Globus pallidus (tissue), 1 donor: ENCODE data around the gene CAPN12.
"Not testable (repeated sequence)": the region's sequence is repeated elsewhere in the genome, so short reads cannot be mapped to it uniquely, and the experiment has no call there.

Experiments used
- DNase-seq: peaks from one replicate; pipeline ENCODE4 v3.0.0-alpha.2; 2015; ENCODE audit warnings: low spot score

CAPN12 gene

GRCh38 chr19:38770949-38771275 is 26.6 kb upstream of the CAPN12 start:
- not testable (repeated sequence) for DNase-seq

DNA sequence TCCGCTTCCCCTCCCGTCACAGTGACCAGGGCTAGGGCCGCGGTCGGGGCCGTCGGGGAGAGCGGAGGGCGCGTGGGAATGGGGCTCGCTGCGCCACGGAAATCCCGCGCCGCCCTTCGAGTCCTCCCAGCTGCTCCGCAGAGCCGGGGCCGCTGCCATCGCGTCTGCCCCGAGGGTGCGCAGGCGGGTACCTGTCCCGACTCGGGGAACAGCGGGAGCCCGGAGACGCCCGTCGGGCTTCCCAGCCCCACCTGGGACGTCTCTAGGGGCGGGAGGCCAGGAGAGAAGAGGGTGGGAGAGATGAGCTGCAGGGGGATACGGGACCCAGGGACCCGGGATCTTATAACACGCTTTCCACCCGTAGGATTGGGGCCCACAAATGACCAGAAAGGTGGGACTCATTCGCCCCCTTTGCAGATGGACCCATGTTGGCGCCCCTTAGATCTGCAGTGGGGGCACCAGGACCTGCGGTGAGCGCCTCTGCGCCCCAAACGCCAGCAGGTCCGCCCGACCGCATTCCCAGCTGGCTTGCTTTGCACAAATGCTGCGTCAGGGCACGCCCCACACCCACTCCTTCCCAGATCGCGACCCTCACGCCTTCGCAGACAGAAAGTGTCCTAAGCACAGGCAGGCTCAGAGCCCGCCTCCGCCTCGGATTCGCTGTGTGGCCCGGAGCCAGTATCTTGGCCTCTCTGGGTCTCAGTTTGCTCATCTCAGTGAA is 26.1 kb upstream of the CAPN12 start:
- DNase-seq, result not testable (repeated sequence)

DNA sequence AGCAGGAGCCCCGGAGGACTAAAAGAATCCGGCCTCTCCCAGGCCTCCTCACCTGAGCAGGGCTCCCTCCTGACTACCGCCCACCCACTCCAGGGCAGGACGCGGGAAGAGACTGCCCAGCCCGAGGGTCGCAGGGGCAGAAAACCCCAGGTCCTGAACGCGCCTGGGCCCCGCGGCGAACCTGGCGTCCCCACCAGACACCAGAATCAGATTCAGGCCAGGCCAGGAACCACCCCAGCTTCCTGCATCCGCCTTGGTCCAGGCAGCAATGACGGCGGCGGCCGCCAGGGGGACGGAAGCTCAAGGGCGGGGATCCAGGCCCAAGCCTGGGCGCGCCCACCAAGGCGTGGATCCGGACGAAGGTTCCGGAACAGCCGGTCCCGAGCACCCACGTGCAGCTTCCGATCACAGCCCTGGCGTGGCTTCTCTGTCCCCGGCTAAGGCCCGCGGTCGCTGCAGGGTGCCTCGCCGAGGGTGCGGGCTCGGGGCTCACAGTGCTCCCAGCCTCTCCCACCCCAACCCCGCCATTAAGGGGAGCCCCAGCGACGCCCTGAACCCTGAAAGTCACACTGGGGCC is 25.4 kb upstream of the CAPN12 start:
- peak; percentile 45 for DNase-seq

DNA sequence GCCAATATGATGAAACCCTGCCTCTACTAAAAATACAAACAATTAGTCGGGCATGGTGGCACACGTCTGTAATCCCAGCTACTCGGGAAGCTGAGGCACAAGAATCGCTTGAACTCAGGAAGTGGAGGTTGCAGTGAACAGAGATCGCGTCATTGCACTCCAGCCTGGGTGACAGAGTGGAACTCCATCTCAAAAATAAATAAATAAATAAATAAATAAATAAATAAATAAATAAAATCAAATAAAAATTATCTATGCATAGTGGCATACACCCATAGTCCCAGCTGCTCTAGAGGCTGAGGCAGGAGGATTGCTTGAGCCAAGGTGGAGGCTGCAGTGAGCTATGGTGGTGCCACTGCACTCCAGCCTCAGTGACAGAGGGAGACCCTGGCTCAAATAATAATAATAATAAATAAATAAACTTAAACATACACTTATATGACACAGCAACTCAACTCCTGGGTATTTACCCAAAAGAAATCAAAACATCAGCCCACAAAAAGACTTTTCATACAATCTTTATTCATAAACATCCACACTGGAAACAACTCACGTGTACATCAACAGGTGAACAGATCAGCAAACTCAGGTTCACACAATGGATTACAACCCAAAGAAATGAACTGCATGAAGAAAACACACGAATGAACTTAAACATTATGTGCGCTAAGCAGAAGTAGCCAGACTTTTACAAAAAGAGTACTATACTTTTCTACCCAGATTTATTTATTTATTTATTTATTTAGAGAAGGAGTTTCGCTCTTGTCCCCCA is 22.2 kb upstream of the CAPN12 start:
- no peak for DNase-seq

- DNase-seq, result no peak
Measured at GRCh38 chr19:38765214-38765613, 20.9 kb upstream of the CAPN12 start.

DNA sequence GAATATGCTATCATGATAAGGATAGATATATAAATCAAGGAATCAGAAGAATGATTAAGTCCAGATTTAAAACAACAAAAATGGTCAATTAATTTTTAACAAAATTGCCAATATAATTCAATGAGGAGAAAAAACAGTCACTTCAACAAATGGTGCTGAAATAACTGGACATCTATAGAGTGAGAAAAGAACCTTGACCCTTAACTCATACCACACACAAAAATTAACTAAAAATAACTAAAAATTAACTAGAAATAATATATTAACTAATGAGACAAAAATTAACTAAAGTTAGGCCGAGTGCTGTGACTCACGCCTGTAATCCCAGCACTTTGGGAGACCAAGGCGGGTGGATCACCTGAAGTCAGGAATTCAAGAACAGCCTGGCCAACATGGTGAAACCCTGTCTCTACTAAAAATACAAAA is 19.5 kb upstream of the CAPN12 start:
- no peak for DNase-seq

- not testable (repeated sequence) for DNase-seq
Measured at GRCh38 chr19:38761884-38762389, 17.7 kb upstream of the CAPN12 start.

DNA sequence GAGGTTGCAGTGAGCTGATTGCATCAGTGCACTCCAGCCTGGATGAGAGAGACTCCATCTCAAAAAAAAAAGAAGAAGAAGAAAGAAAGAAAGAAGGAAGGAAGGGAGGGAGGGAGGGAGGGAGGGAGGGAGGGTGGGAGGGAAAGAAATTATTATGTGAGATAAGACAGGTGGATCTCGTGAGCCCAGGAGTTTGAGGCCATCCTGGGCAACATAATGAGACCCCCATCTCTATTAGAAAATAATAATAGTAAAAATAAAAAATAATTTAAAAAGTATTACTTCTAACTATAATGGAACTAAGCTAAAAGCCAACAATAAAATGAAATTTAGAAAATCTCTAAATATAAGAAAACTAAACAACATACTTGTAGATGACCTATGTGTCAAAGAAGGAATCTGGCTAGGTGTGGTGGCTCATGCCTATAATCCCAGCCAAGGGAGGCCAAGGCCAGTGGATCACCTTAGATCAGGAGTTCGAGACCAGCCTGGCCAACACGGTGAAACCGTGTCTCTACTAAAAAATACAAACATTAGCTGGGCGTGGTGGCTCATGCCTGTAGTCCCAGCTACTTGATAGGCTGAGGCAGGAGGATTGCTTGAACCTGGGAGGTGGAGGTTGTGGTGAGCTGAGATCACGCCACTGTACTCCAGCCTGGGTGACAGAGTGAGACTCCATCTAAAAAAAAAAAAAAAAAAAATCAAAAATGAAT is 16.7 kb upstream of the CAPN12 start:
- not testable (repeated sequence) for DNase-seq

- no peak for DNase-seq
Measured at GRCh38 chr19:38759590-38760003, 15.3 kb upstream of the CAPN12 start.

DNA sequence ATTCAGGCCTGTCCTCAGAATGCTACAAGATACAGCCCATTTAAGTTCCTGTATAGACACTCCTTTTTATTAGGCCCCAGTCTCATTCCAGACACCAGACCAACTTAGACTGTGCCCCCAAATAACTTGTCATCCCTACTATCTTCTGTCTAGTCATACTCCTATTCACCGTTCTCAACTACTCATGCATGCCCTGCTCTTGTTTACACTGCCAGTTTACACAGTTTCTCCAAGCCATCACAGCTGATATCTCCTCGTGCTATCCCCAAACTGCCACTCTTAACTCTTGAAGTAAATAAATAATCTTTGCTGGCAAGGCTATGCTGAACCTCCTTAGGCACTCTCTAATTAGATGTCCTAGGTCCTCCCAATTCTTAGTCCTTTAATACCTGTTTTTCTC is 9.9 kb upstream of the CAPN12 start:
- DNase-seq, result not testable (repeated sequence)

DNA sequence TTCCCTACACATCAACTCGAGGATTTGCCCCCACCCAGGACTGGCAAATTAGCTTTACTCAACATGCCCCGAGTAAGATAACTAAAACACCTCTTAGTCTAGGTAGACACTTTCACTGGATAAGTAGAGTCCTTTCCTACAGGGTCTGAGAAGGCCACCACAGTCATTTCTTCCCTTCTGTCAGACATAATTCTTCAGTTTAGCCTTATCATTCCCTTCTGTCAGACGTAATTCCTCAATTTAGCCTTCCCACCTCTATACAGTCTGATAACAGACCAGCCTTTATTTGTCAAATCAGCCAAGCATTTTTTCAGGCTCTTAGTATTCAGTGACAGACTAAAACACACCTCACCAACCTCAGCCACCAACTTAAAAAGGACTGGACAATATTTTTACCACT is 9.5 kb upstream of the CAPN12 start:
- not testable (repeated sequence) for DNase-seq

GRCh38 chr19:38745316-38745715 is 1.0 kb upstream of the CAPN12 start:
- no peak for DNase-seq

DNA sequence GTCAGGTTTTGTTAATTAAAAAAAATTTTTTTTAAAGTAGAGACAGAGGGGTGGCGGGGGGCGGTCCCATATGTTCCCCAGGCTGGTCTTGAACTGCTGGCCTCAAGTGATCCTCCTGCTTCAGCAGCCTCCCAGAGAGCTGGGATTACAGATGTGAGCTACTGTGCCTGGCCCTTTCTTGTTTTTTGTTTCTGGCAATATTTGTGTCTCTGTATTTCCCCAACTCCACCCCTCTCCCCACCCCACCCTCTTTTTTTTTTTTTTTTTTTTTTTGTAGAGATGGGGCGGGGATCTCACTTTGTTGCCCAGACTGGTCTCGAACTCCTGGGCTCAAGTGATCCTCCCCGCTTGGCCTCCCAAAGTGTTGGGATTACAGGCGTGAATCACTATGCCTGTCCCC is 600 bp upstream of the CAPN12 start:
- DNase-seq, result no peak

DNA sequence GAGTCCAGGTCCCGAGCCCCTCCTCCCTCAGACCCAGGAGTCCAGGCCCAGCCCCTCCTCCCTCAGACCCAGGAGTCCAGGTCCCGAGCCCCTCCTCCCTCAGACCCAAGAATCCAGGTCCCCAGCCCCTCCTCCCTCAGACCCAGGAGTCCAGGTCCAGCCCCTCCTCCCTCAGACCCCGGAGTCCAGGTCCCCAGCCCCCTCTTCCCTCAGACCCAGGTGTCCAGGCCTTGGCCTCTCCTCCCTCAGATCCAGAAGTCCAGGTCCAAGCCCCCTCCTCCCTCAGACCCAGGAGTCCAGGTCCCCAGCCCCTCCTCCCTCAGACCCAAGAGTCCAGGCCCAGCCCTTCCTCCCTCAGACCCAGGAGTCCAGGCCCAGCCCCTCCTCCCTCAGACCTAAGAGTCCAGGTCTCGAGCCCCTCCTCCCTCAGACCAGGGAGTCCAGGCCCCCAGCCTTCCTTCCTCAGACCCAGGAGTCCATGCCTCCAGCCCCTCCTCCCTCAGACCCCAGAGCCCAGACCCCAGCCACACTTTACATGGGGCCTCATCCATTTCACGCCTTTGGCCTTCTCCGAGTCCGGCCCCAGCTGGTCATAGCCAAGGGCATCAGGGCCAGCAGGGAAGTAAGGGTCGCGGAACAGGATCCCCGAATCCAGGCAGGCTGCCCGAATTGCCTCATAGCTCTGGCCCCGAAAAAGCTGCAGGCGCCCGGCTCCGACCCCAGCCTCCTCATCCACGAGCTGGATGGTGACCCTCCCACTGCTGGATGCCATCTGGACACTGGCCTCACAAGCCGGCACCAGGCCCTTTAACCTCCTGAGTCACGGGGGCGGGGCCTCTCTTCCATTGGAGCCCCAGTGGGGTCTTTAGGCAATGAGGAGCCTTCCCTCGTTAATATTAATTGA is 628 bp downstream of the CAPN12 start:
- no peak for DNase-seq

- DNase-seq, result no peak
Measured at GRCh38 chr19:38742906-38743305, 1.4 kb downstream of the CAPN12 start.

GRCh38 chr19:38742296-38742695 is 2.0 kb downstream of the CAPN12 start:
- DNase-seq, result no peak

DNA sequence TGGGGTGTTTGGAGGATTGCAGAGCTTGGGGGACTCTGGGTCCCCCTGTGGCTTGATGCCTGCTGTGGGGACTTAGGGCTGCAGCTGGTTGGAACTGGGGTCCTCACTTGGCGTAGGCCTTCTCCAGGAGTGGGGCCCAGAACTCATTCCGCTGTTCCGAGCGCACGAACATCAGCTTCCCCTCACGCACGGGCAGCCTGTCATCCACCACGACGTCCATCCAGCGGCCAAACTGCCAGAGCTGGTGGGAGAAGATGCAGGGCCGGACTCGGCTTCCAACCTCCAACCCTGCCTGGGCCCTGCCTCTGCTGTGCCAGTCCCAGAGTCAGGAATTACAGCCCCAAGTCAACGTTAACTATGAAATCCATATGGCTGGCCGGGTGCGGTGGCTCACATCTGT is 2.6 kb downstream of the CAPN12 start:
- DNase-seq, result no peak

DNA sequence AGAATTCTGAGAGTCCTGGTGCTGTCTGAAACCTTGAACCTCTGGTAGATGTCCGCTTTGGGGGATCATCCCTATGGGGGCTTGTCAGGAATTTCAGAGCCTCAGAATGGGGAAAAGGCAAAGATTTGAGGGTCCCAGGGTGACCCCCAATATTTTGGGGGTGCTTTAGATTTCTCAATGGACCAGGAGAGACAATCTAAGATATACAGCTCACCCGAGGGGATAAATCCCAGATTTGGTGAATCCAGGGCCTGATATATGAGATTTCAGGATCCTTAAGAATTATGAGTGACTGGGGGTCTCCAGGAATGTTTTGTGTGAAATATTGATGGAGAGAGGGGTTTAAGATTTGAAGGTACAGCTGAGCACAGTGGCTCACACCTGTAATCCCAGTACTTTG is 3.3 kb downstream of the CAPN12 start:
- DNase-seq, result no peak

- no peak for DNase-seq
Measured at GRCh38 chr19:38740257-38740592, 4.0 kb downstream of the CAPN12 start.

DNA sequence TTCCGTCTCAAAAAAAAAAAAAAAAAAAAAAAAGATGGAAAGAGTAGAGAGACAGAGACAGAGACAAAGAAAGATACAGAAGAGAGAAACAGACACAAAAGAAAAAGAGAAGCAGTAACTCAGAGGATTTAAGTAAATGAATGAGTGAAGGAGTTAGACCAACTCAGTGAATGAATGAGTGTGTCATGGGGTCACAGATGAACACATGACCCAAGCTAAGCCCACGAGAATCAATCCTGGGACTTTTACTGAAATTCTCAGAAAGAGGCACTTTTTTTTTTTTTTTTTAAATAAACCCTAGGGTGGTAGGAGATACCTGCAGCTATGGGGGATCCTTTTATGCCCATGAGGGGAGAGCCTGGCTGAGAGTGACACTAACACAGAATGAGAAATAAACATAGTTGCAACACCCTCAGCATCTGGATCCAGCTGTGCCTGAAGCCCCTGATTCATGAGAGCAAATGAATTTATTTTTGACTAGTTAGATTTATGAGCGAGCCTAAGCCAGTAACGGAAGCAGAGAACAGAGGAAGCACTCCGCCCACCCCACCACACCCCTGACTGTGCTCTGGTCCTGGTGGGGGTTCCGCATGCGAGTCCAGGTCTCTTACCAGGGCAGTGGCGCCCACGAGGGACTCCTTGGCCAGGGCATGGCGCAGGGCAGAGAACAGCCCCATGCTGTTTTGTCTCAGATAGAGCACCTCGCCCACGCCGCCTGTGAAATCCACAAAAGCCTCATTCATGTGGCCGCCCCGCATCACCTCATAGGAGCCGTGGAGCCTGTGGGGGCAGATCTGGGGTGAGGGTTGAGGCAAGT is 4.6 kb downstream of the CAPN12 start:
- DNase-seq, result no peak
